OCI-M2 (cell line): ENCODE measurements around the gene CTSH.

ENCODE experiments used
- DNase-seq: peaks from one replicate; lab custom pipeline; 2025; ENCODE audit not compliant: unreplicated experiment; lab: John Stamatoyannopoulos, UW

CTSH gene

GRCh38 chr15:78977591-78978347 is 32.9 kb upstream of the CTSH start:
- no peak for DNase-seq

GRCh38 chr15:78977091-78977571 is 32.3 kb upstream of the CTSH start:
- no peak for DNase-seq

- no peak for DNase-seq
Measured at GRCh38 chr15:78976691-78977090, 31.8 kb upstream of the CTSH start.

- DNase-seq, result no peak
Measured at GRCh38 chr15:78974272-78974918, 29.5 kb upstream of the CTSH start.

GRCh38 chr15:78969687-78970349 is 25.0 kb upstream of the CTSH start:
- DNase-seq, result no peak

GRCh38 chr15:78968539-78969271 is 23.9 kb upstream of the CTSH start:
- no peak for DNase-seq

GRCh38 chr15:78968114-78968513 is 23.3 kb upstream of the CTSH start:
- DNase-seq, result no peak

GRCh38 chr15:78960308-78960707 is 15.5 kb upstream of the CTSH start:
- DNase-seq, result no peak

- DNase-seq, result no peak
Measured at GRCh38 chr15:78959360-78959759, 14.5 kb upstream of the CTSH start.

GRCh38 chr15:78957416-78958093 is 12.7 kb upstream of the CTSH start:
- DNase-seq, result no peak

GRCh38 chr15:78956937-78957336 is 12.1 kb upstream of the CTSH start:
- DNase-seq, result no peak

GRCh38 chr15:78955355-78955754 is 10.5 kb upstream of the CTSH start:
- DNase-seq, result no peak

GRCh38 chr15:78951841-78952238 is 7.0 kb upstream of the CTSH start:
- no peak for DNase-seq

GRCh38 chr15:78950902-78951840 is 6.3 kb upstream of the CTSH start:
- no peak for DNase-seq

GRCh38 chr15:78950343-78950742 is 5.5 kb upstream of the CTSH start:
- DNase-seq, result no peak

GRCh38 chr15:78949461-78949860 is 4.6 kb upstream of the CTSH start:
- DNase-seq, result no peak

- DNase-seq, result no peak
Measured at GRCh38 chr15:78947506-78947905, 2.7 kb upstream of the CTSH start.

- no peak for DNase-seq
Measured at GRCh38 chr15:78946493-78946892, 1.6 kb upstream of the CTSH start.

GRCh38 chr15:78944202-78944625 is 632 bp downstream of the CTSH start:
- no peak for DNase-seq

- no peak for DNase-seq
Measured at GRCh38 chr15:78943692-78944091, 1.2 kb downstream of the CTSH start.
